ENCODE data around the gene HAUS5.
A peak's percentile ranks its signal among the peaks of the same experiment; 100 is the strongest.
"Not testable (repeated sequence)": the region's sequence is repeated elsewhere in the genome, so short reads cannot be mapped to it uniquely, and the experiment has no call there.

Gene HAUS5

DNA sequence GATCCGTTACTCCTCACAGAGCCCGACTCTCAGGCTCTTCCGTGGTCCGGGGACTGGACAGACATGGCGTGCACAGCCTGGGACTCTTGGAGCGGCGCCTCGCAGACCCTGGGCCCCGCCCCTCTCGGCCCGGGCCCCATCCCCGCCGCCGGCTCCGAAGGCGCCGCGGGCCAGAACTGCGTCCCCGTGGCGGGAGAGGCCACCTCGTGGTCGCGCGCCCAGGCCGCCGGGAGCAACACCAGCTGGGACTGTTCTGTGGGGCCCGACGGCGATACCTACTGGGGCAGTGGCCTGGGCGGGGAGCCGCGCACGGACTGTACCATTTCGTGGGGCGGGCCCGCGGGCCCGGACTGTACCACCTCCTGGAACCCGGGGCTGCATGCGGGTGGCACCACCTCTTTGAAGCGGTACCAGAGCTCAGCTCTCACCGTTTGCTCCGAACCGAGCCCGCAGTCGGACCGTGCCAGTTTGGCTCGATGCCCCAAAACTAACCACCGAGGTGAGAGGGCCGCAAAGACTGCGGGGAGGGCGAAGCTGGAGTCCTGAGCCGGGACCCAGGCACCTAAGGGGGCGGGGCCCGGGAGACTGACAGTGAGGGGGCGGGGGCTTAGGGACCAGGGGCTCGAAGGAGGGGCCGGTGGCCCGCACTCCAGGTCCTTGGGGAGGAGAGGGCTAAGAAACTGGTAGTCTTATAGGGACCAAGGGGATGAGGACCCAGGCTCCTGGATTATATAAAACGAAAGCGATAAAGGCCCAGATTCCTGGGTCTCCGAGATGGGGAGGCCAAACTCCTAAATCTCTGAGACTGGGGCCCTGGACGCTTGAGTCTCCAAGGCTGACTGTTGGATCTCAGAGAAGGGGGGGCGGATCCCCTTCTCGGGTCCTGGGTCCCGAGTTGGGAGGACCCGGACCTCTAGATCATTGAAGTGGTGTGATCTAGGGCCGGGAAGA, 31.0 kb downstream of the HAUS5 start:
- DNase-seq, result peak; percentile 41

DNA sequence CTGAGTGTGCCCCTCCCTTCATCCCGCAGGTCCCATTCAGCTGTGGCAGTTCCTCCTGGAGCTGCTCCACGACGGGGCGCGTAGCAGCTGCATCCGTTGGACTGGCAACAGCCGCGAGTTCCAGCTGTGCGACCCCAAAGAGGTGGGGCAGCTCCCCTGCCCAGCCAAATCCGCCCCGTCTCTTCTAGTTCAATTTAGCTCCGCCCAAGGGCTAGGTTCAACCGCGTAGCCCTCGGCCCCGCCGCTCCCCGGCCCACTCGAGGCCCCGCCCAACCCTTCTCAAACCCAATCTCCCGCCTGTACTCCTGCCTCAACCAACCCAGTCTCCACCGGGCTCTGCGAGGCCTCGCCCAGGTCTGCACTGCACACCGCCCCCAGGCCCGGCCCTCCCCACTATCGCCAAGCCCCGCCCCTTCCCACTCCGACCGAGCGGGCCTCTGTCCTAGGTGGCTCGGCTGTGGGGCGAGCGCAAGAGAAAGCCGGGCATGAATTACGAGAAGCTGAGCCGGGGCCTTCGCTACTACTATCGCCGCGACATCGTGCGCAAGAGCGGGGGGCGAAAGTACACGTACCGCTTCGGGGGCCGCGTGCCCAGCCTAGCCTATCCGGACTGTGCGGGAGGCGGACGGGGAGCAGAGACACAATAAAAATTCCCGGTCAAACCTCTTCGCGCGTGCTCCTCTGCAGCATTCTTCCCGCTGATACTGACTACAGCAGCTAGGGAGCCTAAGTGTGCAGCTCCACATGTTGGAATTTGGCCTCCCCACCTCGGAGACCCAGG, 31.9 kb downstream of the HAUS5 start:
- DNase-seq, result peak; percentile 82

DNA sequence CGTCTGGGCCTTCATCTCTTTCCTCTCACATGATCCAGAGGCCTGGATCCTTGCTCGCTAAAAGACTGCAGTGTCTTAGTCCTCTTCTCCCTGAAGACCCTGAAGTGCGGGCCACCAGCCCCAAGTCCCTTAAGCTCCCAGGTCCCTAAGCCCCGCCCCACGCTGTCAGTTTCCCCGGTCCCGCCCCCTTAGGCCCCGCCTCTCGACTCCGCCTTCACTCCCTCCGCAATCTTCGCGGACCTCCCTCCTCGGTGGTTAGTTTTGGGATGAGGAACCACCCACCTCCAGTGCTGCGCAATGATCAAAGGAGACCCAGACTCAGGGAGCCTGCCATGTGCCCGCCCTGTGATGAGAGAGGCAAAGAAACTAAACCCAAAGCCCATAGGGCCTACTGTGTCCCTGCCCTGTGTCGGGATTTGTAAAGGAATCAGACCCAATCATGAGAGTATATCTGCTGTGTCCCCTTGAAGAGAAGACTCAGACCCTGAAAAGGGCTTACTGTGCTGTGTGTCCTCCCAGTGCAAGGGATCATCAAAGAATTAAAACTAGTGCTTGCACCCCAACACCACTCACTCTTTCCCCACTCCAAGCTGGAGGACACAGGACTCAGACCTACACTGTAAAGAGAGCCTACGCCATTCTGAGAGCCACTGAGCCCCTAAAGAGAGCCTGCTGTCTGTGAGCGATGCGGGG, 32.6 kb downstream of the HAUS5 start:
- peak; percentile 13 for DNase-seq

DNA sequence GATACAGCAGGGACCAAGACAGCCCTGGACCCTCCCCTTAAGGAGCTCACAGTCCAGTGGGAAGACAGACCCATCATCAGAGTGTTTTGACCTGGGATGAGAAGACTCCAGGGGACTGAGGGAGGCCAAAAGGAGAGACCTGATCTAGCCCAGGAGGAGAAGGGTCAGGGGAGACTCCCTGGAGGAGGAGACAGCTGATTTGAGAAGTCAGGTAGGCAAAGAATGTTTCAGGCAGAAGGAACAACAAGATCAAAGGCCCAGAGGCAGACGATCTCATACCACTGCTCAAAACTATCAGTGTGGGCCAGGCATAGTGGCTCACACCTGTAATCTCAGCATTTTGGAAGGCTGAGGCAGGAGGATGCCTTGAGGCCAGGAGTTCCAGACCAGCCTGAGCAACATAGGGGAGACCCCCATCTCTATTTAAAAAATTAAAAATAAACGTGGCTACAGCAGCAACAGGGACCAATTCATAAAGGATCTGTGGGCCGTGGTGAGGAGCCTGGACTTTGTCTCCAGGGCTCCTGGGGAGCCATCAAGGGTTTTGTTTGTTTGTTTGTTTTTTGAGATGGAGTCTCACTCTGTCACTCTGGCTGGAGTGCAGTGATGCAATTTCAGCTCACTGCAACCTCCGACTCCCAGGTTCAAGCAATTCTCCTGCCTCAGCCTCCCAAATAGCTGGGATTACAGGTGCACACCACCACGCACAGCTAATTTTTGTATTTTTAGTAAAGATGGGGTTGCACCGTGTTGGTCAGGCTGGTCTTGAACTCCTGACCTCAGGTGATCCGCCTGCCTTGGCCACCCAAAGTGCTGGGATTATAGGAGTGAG, 33.4 kb downstream of the HAUS5 start:
- DNase-seq, result no peak

DNA sequence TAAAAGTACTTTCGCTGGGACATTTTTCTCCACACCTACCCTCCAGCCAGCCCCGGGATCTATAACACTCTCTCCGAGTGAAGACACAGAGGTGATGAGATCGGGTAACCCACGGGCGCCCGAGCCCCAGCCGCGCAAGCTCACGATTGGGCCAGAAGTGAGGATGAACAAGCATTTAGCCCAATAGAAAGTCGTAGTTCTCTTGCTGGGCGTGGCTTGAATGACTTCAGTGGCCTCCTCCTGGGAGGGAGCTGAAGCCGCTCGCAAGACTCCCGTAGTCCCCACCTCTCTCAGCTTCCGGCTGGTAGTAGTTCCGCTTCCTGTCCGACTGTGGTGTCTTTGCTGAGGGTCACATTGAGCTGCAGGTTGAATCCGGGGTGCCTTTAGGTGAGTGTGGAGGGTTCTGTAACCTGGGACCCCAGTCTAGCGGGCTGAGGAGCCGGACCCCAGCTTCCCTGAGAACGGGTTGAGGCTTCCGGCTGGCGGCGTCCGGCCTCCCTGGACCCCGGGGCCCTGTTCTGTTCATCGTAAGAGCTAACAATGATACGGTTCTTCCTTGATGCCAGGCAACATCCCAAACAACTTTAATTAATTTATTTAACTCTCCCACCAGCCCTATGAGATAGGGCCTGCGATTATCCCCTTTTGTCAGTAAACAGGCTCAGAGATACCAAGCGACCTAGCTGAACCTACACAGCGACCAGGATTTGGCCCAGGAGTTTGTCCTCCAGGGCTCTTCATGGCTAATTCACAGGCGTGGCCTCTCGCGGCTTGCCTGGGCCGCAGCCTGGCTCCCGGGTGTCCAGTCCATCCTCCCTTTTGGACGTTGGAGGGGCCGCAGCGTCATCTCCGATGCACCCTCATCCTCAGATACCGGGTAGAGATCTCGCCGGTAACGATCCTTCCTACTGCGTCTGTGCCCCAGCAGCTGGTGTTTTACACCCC, 35.8 kb downstream of the HAUS5 start, which contains the start of gene COX6B1:
COX6B1 (plus strand) TSS at position 307 of the 945 bp plus-strand sequence. CDS start 2,921 bp downstream, outside the sequence.
- DNase-seq, result peak; percentile 96

DNA sequence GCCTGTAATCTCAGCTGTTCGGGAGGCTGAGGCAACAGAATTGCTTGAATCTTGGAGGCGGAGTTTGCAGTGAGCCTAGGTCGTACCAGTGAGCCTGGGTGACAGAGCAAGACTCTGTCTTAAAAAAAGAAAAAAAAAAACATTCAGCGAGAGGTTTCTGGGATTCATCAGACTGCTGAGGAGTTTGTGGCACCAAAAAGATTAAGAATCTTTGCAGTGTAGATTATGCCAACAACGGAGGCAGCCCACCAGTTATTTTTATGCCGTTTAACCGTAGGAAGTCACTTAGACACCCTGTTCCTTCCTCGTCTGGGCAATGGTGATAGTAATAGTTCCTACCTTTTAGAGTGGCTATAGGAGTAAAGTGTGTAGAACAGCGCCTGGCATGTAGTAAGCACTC, 38.0 kb downstream of the HAUS5 start:
- DNase-seq, result no peak

DNA sequence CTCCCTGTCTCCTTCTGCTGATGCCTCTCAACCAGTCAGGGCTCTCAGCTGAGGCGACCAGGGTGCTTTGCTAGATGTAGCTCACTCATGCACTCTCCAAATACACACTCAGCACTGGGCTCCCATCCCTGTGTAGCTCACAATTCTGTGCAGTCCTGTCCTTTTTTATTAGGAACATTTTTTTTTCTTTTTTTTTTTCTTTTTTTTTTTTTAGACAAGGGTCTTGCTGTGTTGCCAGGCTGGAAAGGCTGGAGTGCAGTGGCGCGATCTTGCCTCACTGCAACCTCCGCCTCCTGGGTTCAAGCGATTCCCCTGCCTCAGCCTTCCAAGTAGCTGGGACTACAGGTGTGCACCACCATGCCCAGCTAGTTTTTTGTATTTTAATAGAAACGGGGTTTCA, 42.3 kb downstream of the HAUS5 start:
- DNase-seq, result not testable (repeated sequence)

DNA sequence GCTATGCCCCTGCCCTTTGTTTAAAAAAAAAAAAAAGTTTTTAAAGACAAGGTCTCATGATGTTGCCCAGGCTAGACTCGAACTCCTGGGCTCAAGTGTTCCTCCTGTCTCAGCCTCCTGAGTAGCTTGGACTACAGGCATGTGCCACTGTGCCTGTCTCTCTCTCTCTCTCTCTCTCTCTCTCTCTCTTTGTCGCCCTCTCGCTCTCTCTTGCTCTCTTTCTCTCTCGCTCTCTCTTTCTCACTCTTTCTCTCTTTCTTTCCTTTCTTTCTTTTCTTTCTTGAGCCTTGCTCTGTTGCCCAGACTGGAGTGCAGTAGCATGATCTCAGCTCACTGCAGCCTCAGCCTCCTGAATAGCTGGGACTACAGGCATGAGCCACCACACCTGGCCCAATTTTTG, 43.1 kb downstream of the HAUS5 start:
- no peak for DNase-seq

DNA sequence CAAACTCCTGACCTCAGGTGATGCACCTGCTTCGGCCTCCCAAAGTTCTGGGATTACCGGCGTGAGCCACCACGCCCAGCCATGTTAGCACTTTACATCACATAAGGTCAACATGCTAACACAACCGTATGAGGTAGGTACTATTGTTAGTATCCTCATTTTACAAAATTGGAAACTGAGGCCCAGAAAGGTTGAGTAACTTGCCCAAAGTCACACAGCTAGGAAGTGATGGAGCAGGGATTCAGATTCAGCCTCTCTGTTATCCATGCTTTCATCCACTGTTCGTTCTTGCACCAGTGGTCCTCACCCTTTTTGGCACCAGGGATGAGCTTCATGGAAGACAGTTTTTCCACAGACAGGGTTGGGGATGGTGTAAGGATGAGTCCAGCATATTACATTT, 44.2 kb downstream of the HAUS5 start:
- DNase-seq, result no peak

DNA sequence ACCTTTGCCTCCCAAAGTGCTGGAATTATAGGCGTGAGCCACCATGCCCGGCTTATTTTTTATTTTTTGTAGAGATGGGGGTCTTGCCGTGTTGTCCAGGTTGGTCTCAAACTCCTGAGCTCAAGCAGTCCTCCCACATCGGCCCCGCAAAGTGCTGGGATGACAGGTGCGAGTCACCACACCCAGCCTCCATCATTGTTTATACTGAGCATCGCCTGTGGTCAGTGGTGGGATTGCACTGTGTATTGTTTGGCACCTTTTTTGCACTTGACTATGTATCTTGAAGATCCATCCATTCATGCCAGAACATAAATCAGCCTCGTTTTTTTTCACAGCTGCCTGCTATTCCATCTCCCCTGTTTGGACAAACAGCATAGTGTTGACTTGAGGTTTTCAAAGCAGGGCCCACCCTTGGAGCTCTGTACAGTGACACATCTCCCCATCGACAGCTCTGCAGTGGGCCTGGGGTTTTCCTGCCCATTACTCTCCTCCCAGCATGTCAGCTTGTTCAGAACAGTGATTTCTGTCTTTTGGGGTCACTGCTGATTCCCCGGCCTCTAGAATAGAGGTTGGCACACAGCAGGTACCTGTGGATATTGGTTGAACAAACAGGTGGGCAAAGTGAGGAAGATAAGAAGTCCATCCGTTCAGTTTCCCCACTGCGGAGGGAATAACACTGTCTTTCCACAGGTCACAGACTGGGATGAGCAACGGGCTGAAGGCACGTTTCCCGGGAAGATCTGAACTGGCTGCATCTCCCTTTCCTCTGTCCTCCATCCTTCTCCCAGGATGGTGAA, 45.6 kb downstream of the HAUS5 start:
- DNase-seq, result no peak

DNA sequence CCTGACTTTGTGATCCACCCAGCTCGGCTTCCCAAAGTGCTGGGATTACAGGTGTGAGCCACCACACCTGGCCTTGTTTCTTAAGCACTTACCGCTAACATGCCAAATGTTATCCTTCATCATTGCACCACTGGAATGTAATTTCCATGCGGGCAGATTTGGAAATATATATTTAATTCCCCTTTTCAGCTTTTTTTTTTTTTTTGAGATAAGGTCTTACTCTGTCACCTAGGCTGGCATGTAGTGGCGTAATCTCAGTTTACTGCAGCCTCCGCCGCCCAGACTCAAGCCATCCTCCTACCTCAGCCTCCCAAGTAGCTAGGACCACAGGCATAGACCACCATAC, 49.4 kb downstream of the HAUS5 start:
- DNase-seq, result no peak

DNA sequence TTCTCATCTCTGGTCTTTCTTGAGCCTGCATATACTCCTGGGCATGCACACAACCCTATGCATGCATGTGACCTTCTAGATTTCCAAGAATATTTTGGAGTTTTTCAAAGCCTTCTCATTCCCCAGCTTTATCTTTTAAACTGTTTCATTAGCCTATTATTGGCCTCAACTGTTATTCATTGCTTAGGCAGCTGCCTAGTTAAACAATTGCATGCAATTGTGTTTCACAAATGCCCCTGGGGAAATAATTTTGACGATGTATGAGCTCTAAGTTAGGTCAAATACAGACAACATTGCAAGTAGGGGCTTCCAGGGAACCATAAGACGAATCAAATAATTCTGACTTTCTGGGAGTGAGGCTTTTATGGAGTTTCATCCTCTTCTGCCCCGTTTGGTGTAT, 51.4 kb downstream of the HAUS5 start:
- DNase-seq, result no peak

DNA sequence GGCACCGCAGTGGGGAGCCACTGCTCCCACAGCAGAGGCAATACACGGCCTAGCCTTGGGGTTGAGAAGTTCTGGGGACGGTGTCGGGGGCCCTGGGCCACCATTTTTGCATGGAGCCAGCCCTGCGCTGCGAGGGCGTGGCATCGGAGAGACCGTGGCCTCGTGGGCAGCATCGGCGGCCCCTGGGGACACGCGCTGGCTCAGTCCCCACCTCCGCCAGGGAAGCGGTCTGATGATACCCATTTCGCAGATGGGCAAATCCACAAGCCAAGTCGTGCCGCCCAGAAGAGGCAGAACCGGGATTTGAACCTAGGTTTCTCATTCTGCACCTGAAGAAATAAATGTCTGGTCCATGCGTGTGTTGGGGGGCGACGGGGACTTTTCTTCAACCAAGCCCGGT, 52.6 kb downstream of the HAUS5 start:
- no peak for DNase-seq

DNA sequence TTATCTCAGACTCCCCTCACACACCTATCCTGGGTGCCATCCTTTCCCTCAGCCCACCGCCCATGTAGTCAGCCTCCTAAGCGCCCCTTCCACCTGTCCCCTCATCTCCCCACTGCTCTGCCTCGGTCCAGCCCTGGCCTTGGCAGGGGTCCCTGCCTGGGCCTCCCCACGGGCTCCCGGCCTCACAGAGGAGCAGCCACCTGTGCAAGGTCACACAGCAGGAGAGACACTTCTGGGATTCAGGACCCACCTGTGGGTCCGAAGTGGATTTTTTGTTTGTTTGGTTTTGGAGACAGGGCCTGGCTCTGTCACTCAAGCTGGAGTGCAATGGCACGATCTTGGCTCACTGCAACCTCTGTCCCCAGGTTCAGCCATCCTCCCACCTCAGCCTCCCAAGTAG, 53.1 kb downstream of the HAUS5 start:
- DNase-seq, result no peak

DNA sequence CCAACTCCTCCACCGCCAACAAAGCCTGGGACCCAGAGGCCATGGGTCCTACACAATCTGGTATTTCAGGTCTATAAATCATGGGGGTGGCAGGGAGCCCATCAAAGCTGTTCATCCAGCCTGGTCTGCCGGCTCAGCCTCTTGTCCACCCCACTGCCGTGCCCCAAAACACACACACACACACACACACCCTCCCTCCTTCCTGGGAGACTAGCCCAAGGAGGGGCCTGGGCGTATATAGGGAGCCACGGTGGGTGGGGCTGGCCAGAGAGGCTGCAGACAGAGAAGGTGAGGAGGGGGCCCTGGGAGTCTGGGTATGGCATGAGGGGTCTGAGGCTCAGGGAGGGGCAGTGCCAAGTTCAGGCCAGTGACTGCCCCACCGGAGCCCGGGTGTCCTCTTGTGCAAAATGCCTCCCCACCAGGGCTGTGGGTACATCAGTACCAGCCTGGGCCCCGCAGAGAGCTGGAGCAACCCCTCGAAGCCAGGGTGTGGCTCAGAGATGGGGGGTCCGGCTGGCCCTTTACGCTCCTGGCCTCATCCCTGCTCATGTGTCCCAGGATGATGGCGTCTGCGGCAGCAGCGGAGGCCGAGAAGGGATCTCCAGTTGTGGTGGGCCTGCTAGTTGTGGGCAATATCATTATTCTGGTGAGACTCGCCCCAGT, 53.8 kb downstream of the HAUS5 start, which contains the start of gene UPK1A:
UPK1A (plus strand) TSS at position 267 of the 663 bp plus-strand sequence; CDS start at position 563, 296 bp downstream.
- no peak for DNase-seq

DNA sequence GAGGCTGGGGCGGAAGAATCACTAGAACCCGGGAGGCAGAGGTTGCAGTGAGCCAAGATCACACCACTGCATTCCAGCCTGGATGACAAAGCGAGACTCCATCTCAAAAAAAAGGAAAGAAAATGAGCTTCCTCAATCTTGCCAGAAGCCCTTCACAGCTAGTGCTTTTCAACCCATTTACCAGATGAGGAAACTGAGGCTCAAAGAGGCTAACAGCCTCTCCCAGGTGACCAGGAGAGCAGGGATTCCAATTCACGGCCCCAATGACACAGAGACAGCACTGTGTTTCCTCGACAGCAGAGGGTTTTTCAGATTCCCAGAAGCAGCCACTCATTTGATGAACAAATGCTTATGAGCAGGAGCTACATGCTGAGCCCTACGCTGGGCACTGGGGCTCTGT, 57.0 kb downstream of the HAUS5 start:
- DNase-seq, result no peak

DNA sequence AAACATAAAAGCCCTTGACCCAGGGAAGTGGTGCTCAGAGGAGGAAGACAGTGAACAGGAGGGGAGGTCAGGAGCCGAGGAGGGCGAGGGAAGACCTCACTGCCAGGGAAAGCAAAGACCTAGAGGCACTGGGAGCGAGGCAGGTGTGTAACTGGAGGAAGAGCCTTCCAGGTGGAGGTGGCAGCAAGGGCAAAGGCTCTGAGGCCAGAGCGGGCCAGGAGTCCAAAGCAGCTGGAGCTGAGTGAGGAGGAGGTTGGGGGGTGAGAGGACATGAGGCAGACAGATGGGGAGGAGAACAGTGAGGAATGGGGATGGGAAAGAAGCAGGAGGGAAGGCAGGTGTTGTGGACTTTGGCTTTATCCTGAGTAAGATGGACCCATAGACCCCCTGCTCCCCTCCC, 57.4 kb downstream of the HAUS5 start:
- no peak for DNase-seq

DNA sequence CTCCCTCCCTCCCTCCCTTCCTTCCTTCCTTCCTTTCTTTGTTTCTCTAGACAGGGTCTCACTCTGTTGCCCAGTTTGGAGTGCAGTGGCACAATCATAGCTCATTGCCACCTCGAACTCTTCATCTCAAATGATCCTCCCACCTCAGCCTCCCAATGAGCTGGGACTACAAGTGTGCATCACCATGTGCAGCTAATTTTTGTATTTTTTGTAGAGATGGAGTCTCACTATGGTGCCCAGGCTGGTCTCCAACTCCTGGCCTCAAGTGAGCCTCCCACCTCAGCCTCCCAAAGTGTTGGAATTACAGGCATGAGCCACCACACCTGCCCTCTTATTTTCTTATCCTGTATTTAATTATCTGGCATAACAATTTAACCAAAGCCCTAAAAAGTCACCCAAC, 58.2 kb downstream of the HAUS5 start:
- no peak for DNase-seq

DNA sequence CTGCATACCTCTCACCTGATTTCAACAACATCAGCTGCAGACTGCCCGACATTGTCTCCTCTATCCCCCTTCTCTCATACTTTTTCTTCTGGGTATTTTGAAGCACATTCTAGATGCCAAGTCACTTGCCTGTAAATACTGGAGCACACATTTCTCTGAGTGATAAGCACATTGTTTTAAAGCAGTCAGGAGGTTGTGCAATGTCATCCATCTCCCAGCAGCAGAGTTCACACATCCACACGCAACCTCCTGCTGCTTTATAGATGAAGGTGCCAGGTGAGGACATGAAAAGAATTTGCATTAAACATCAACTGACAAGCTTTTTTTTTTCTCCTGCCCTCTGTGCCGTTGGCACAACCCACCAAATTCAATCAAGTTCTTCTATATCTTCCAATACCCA, 59.3 kb downstream of the HAUS5 start:
- DNase-seq, result no peak
